Caco-2 (cell line): ENCODE results near the gene PPP2R5E. TPM values are rescaled to one million over a fixed set of nuclear protein-coding genes. Genes with fewer than 3 reads are reported as not detected.

Source experiments
- BruUV-seq: library from RNA; stranded (reverse); fragments of 400-500 nt; replicated peaks from 2 replicates; lab custom pipeline; 2021; lab: Mats Ljungman, UMichigan
- CTCF ChIA-PET: fragments of 300-600 bp; sonication (Branson Sonifier 250); formaldehyde crosslinking; loops from one replicate; lab custom pipeline; 2022; ENCODE audit warnings: antibody characterized with exemption; lab: Charles Lee
- POLR2A ChIA-PET: fragments of 300-600 bp; sonication (Branson Sonifier 250); formaldehyde crosslinking; loops from one replicate; lab custom pipeline; 2022; ENCODE audit warnings: antibody characterized with exemption; lab: Charles Lee
- DNase-seq, 2 experiments: peaks; one replicate each; pipeline versions ENCODE4 v3.0.0 to v3.0.0-alpha.2; 2020 to 2022
- H3K27me3 ChIP-seq: replicated peaks from 2 replicates; pipeline ENCODE4 v1.6.0; 2011; ENCODE audit warnings: low read length; ENCODE audit not compliant: control insufficient read depth, insufficient read depth
- H3K36me3 ChIP-seq: 2 replicates; pipeline ENCODE4 v1.5.1; 2011; ENCODE audit warnings: low read length; ENCODE audit not compliant: control insufficient read depth, insufficient read depth
- H3K4me1 ChIP-seq: fragments of 250-450 bp; sonication (Bioruptor Pico); 2 replicates; pipeline ENCODE4 v1.5.1; 2020; ENCODE audit warnings: mild to moderate bottlenecking
- H3K4me3 ChIP-seq: 2 replicates; pipeline ENCODE4 v1.5.1; 2011; ENCODE audit warnings: low read depth, mild to moderate bottlenecking, control low read depth, low read length
- H3K9me3 ChIP-seq: fragments of 250-450 bp; sonication (Bioruptor Pico); 2 replicates; pipeline ENCODE4 v1.5.1; 2020; ENCODE audit warnings: mild to moderate bottlenecking, moderate library complexity
- H3K27ac Mint-ChIP-seq: one replicate; pipeline ENCODE4 v1.8.0; 2022; ENCODE audit warnings: mixed read lengths; ENCODE audit not compliant: unreplicated experiment
- H3K27me3 Mint-ChIP-seq: one replicate; pipeline ENCODE4 v1.8.0; 2022; ENCODE audit warnings: mixed read lengths; ENCODE audit not compliant: insufficient read depth, unreplicated experiment
- H3K36me3 Mint-ChIP-seq: one replicate; pipeline ENCODE4 v1.8.0; 2022; ENCODE audit warnings: mild to moderate bottlenecking, mixed read lengths; ENCODE audit not compliant: insufficient read depth, unreplicated experiment
- H3K4me1 Mint-ChIP-seq: one replicate; pipeline ENCODE4 v1.8.0; 2022; ENCODE audit warnings: low read depth, mixed read lengths; ENCODE audit not compliant: unreplicated experiment
- H3K4me3 Mint-ChIP-seq: one replicate; pipeline ENCODE4 v1.8.0; 2022; ENCODE audit warnings: mild to moderate bottlenecking, moderate library complexity, mixed read lengths; ENCODE audit not compliant: unreplicated experiment
- H3K9me3 Mint-ChIP-seq: one replicate; pipeline ENCODE4 v1.8.0; 2022; ENCODE audit warnings: mixed read lengths; ENCODE audit not compliant: unreplicated experiment
- CTCF ChIP-seq, 2 experiments: fragments of 200-600 bp in 1 of 2; IDR thresholded peaks; 1 replicate in 1 of 2; 2 replicates in 1 of 2; pipeline versions ENCODE4 v1.5.1 to v1.8.0; 2011 to 2022; ENCODE audit warnings: antibody characterized with exemption in 1 of 2, control low read depth in 1 of 2, inconsistent platforms in 1 of 2, low read depth in 1 of 2, low read length in 1 of 2, mild to moderate bottlenecking in 1 of 2, moderate library complexity in 1 of 2; ENCODE audit not compliant: insufficient read depth in 1 of 2, severe bottlenecking in 1 of 2, unreplicated experiment in 1 of 2
- intact Hi-C: fragments of 100-400 bp; cut with micrococcal nuclease; formaldehyde crosslinking; loops from one replicate; pipeline ENCODE4 v1.10.0; 2022; ENCODE audit not compliant: unreplicated experiment
- total RNA-seq: library from RNA; stranded (reverse); gene quantifications from 2 replicates; pipeline ENCODE4 v1.2.3, GENCODE V29; 2022

The PPP2R5E gene
- total RNA-seq, 1 experiment from 2014 or later: 58.6 TPM

GRCh38 chr14:63512861-63513260 lies 30.3 kb downstream of the PPP2R5E start:
- no peaks in the 10 kb centered on the region for H3K27me3 Mint-ChIP-seq

GRCh38 chr14:63510538-63510937 lies 32.6 kb downstream of the PPP2R5E start:
- H3K4me1 ChIP-seq: peaks cover 6% of the 10 kb centered on the region
- no peaks in the 10 kb centered on the region for H3K27me3 Mint-ChIP-seq
- no peak for TF ChIP-seq CTCF (IDR thresholded peaks at IDR 0.05; ENCODE audit: insufficient read depth in 1 of 2, low read depth in 1 of 2, low read length in 1 of 2, severe bottlenecking in 1 of 2, unreplicated experiment in 1 of 2)
- no peaks in the 10 kb centered on the region for H3K9me3 Mint-ChIP-seq
- BruUV-seq: no TSS peak
- no peaks in the 10 kb centered on the region; the same call in 1 of the 2 replicates for H3K36me3 ChIP-seq
- H3K9me3 ChIP-seq: no peaks in the 10 kb centered on the region
- no peak overlapping the region for H3K4me3 Mint-ChIP-seq
- H3K27me3 ChIP-seq: no peaks in the 10 kb centered on the region
- DNase-seq: no peak
- intact Hi-C loops: no loop called here
- peaks cover 13% of the 10 kb centered on the region for H3K4me1 Mint-ChIP-seq
- H3K36me3 Mint-ChIP-seq: peaks cover 12% of the 10 kb centered on the region
- ChIA-PET CTCF (no interaction called here), POLR2A (no interaction called here)
- H3K27ac Mint-ChIP-seq: no peak overlapping the region
- no peak overlapping the region for H3K4me3 ChIP-seq

More at GRCh38 chr14:63512861-63513260, 30.3 kb downstream of the PPP2R5E start:
- ChIA-PET POLR2A (no interaction called here), CTCF (no interaction called here)
- intact Hi-C loops: no loop called here
- no TSS peak for BruUV-seq
- no peak for TF ChIP-seq CTCF (IDR thresholded peaks at IDR 0.05; ENCODE audit: insufficient read depth in 1 of 2, low read depth in 1 of 2, low read length in 1 of 2, severe bottlenecking in 1 of 2, unreplicated experiment in 1 of 2)
- Mint-ChIP-seq H3K4me1 (peaks cover 18% of the 10 kb centered on the region), H3K27ac (no peak overlapping the region), H3K9me3 (no peaks in the 10 kb centered on the region), H3K4me3 (no peak overlapping the region), H3K36me3 (peaks cover 12% of the 10 kb centered on the region)
- no peak overlapping the region for H3K4me3 ChIP-seq
- peaks cover 6% of the 10 kb centered on the region; the same call in 1 of the 2 replicates for H3K4me1 ChIP-seq
- H3K9me3 ChIP-seq: peaks cover 3% of the 10 kb centered on the region; the same call in 1 of the 2 replicates
- no peaks in the 10 kb centered on the region for H3K27me3 ChIP-seq
- H3K36me3 ChIP-seq: no peaks in the 10 kb centered on the region; the same call in 1 of the 2 replicates
- DNase-seq: no peak

- ChIA-PET CTCF (no interaction called here), POLR2A (no interaction called here)
- H3K27me3 ChIP-seq: no peaks in the 10 kb centered on the region
- no peak overlapping the region for H3K4me3 Mint-ChIP-seq
- intact Hi-C loops: no loop called here
- peaks cover 13% of the 10 kb centered on the region for H3K36me3 Mint-ChIP-seq
- H3K27ac Mint-ChIP-seq: no peak overlapping the region
- H3K27me3 Mint-ChIP-seq: no peaks in the 10 kb centered on the region
- no peaks in the 10 kb centered on the region for H3K9me3 Mint-ChIP-seq
- H3K4me1 ChIP-seq: peaks cover 13% of the 10 kb centered on the region
- no peak overlapping the region for H3K4me3 ChIP-seq
- H3K9me3 ChIP-seq: no peaks in the 10 kb centered on the region
- no TSS peak for BruUV-seq
- no peak for TF ChIP-seq CTCF (IDR thresholded peaks at IDR 0.05; ENCODE audit: insufficient read depth in 1 of 2, low read depth in 1 of 2, low read length in 1 of 2, severe bottlenecking in 1 of 2, unreplicated experiment in 1 of 2)
- H3K36me3 ChIP-seq: no peaks in the 10 kb centered on the region; the same call in 1 of the 2 replicates
- H3K4me1 Mint-ChIP-seq: peaks cover 7% of the 10 kb centered on the region
- DNase-seq: no peak
These were observed 35.1 kb downstream of the PPP2R5E start for GRCh38 chr14:63508033-63508432.
